SIG-M5 treated with dmso at 0.1 percent for 504 hours (cell line): ENCODE results near the gene HCLS1.
"Not testable (repeated sequence)": the region's sequence is repeated elsewhere in the genome, so short reads cannot be mapped to it uniquely, and the experiment has no call there.

Experiments
- DNase-seq: peaks from one replicate; lab custom pipeline; 2025; ENCODE audit not compliant: unreplicated experiment; lab: John Stamatoyannopoulos, UW

Gene HCLS1

DNA sequence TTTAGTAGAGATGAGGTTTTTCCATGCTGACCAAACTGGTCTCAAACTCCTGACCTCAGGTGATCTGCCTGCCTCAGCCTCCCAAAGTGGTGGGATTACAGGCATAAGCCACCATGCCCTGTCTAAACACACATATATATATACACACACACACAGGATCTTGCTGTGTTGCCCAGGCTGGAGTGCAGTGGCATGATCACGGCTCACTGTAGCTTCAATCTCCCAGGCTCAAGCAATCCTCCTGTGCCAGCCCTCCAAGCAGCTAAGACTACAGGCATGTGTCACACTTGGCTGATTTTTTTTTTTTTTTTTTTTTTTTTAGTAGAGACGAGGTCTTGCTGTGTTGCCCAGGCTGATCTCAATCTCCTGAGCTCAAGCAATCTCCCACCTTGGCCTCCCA lies 60.8 kb downstream of the HCLS1 start:
- not testable (repeated sequence) for DNase-seq

DNA sequence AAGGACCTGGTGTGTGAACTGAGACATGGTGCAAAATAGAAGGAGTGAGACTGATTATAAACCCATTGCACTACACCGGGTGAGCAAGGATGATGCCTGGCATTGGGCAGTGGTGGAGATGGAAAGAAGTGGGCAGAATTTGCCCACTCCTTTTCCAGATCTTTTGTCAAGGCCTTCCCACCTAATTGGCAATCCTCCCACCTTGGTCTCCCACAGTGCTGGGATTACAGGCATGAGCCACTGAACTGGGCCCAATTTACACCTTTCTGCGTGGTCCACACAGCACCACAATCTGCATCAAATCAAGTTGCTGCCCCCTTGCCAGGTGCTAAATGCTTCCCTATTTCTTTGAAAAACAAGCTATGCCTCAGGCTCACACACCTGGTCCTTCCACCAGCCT lies 62.1 kb downstream of the HCLS1 start:
- DNase-seq: no peak

DNA sequence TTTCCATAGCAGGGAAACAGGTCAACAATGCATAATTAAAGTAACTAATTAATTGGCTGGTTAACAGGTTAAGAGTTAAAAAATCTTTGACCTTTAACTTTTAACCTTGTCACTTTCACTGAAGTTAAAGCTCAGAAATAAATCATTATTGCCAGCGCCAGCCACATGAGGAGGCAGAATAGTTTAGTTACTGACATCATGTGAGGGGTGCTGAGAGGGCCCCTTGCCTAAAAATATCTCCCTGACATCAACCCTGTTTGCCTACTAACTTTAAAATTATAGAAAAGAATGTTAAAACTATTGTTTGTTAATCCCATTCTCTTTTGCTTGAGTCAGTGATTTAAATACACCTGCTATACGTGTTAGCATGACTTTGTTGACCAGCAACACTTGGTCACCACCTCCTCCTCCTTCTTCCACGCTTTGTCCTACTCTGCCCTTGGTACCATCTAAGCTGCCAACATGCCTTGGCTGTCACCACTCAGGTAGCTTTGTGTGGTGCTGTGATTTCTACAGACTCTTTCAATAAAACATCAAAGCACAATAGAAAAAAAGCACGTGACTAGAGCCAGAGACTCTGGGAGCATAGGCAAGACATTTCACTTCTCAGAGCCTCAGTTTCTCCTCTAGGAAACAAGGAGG lies 64.8 kb downstream of the HCLS1 start:
- no peak for DNase-seq

DNA sequence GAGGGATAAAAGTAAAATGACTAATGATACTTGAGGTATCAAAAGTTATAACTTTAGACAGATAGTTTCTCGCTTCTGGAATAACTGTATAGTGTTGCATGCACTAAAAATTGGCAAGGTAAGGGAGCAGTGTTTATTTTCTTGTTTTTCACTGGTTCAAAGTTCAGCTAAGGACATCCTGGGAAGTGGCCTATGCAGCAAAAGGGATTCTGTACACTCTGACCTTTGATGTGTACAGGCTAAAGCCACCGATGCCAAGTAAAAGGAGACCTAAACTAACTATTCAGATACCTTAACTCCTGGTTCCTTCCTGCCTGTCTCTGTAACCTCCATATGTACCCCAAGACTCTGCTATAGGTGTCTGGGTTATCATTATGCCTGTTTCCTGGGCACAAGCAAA lies 65.9 kb downstream of the HCLS1 start:
- DNase-seq: no peak

DNA sequence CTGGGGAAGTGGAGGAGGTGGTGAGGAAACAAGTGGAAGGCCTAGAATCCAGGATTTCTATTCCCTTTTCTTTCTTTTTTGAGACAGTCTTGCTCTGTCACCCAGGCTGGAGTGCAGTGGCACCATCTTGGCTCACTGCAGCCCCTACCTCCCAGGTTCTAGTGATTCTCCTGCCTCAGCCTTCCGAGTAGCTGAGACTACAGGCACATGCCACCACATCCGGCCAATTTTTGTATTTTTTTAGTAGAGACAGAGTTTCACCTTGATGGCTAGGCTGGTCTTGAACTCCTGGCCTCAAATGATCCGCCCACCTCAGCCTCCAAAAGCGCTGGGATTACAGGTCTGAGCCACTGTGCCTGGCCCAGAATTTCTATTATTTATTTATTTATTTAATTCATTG lies 66.9 kb downstream of the HCLS1 start:
- not testable (repeated sequence) for DNase-seq

DNA sequence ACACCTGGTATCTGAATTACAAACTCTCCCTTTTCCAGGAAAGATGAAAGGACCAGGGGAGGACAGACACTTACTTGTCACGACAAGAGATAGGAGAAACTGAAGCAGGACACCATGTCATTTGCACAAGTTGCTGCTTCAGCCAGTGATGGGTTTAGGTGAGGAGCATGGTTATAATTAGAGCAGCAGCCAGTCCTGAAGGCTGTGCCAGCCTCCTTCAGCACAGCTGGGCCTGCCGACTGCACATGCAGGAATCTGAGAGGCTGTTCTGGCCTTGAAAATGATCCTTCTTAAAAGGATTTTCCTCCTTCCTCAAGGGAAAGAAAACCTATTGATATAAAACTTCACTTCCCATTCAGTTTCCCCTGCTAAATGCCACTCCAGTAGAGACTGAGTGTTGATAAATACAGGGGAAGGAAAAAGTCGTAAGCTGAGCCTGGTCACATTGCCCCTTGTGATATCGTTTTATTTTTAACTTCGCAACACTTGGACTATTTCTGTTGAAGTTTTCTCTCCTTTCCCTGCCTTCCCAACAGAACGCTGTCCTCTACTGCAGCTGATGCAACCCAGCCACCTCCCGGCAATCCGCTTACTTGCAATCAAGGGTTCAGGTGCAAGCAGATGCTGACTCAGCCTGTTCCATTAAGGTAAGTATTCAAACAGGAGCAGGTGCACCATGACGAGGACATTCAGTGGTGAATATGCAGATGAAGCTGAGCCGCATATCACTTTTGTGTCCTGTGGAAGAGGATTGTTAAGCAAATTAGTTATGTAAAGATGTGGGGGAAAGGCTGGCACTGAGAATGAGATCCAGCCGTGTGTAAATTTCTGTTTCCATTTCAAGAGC lies 67.6 kb downstream of the HCLS1 start, which contains the start of gene FBXO40:
Gene FBXO40, plus strand, starts transcription at position 524 of the 847 bp plus-strand sequence. CDS start 27,197 bp downstream, outside the sequence.
- no peak for DNase-seq

DNA sequence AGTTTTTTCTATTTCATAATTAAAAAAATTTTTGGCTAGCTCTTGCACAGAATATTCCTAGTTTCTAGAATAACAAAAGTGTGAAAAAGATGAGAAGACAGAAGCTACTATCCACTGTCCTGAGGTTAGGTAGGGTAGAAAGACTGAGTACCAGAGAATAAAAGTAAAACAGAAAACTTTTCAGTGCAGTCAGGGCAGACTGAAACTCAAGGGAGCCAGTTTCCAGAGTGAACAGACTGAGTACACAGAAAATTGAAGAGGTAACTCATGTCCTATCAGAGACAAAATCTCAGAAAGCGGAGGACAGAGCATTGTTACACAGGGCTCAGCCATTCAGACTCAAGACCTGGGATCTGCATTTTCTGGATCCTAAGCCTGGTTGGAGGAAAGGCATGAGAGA lies 76.3 kb downstream of the HCLS1 start:
- DNase-seq: no peak

DNA sequence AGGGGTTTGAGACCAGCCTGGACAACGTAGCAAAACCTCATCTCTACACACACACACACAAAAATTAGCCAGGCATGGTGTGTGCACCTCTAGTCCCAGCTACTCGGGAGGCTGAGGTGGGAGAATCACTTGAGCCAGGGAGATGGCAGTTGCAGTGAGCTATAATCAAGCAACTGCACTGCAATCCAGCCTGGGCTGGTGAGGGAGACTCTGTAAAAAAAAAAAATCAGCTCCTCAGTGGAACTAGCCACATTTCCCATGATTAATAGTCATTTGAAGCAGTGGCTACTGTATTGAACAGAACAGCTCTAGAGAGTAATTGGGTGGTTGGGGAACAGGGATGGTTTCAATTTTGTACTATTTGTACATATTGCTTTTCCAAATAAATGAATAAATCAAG lies 79.0 kb downstream of the HCLS1 start:
- no peak for DNase-seq
